ENCODE measurements around the gene THRB. TPM values are rescaled to one million over a fixed set of nuclear protein-coding genes. Genes with fewer than 3 reads are reported as not detected.

THRB gene
- total RNA-seq, 1 experiment from 2014 or later = 13.5 TPM

DNA sequence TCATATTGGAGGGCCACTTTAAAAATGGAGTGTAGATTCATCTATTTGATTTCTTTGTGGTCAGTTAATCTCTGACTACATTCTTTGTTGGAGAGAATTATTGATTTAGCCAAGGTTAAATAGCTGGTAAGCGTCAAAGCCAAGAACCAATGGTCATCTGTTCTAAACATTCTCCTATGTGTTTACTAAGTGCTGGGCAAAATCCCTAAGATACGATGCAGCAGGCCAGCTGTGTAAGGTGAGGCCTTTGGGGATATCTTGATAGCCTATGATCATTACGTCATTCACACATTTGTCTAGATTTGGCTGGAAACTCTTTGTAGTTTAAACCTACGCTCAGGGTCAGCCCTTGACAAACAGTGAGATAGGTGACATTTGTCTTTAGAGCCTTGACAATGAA, 313.4 kb downstream of the THRB start:
- peak; percentile 11 for DNase-seq
- BruUV-seq (replicated peaks) = no TSS peak
- Mint-ChIP-seq H3K36me3 (ENCODE audit: insufficient read depth, unreplicated experiment) (no peaks in the 10 kb centered on the region), H3K27ac (ENCODE audit: unreplicated experiment) (no peak overlapping the region), H3K9me3 (ENCODE audit: low read depth, unreplicated experiment) (no peaks in the 10 kb centered on the region), H3K27me3 (ENCODE audit: unreplicated experiment) (no peaks in the 10 kb centered on the region), H3K4me3 (ENCODE audit: low read depth, unreplicated experiment) (no peak overlapping the region), H3K4me1 (ENCODE audit: low read depth, unreplicated experiment) (peaks cover 24% of the 10 kb centered on the region)
- TF ChIP-seq, protein P1, sequence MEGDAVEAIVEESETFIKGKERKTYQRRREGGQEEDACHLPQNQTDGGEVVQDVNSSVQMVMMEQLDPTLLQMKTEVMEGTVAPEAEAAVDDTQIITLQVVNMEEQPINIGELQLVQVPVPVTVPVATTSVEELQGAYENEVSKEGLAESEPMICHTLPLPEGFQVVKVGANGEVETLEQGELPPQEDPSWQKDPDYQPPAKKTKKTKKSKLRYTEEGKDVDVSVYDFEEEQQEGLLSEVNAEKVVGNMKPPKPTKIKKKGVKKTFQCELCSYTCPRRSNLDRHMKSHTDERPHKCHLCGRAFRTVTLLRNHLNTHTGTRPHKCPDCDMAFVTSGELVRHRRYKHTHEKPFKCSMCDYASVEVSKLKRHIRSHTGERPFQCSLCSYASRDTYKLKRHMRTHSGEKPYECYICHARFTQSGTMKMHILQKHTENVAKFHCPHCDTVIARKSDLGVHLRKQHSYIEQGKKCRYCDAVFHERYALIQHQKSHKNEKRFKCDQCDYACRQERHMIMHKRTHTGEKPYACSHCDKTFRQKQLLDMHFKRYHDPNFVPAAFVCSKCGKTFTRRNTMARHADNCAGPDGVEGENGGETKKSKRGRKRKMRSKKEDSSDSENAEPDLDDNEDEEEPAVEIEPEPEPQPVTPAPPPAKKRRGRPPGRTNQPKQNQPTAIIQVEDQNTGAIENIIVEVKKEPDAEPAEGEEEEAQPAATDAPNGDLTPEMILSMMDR (IDR thresholded peaks at IDR 0.05; ENCODE audit: unreplicated experiment) = no peak
- CTCF ChIA-PET = interaction anchor here (0.6 to 1.4 kb wide), 3 partner anchors 56 to 1271 kb away, joined by 3 to 4 read pairs (median 3); no protein-coding TSS in a partner anchor
- intact Hi-C loops (cut with micrococcal nuclease; ENCODE audit: unreplicated experiment) = loop anchor here (5.0 kb wide), 1 partner anchor 79 kb away; no protein-coding TSS in a partner anchor

DNA sequence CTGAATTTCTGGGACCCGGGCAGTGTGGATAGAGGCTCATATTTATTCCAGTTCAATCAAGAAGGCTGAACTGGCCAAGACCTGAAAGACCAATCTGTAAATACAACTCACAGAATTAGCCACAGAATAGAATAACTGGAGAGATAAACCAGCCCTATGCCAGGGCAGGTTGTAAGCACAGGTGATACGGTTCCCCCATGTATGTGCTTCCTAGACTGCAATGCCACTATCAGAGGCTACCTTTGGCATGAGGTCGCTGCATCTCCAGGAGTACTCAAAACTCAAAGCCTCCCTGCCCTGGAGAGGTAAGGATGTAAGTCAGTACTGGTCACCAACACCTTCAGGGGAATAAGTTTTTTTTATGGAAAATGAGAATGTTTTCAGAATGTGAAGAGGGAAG, 314.0 kb downstream of the THRB start:
- DNase-seq = no peak
- H3K4me1 Mint-ChIP-seq (ENCODE audit: low read depth, unreplicated experiment) = peaks cover 18% of the 10 kb centered on the region
- no TSS peak for BruUV-seq (replicated peaks)
- no peak overlapping the region for H3K4me3 Mint-ChIP-seq (ENCODE audit: low read depth, unreplicated experiment)
- no peaks in the 10 kb centered on the region for H3K36me3 Mint-ChIP-seq (ENCODE audit: insufficient read depth, unreplicated experiment)
- no peak overlapping the region for H3K27ac Mint-ChIP-seq (ENCODE audit: unreplicated experiment)
- H3K9me3 Mint-ChIP-seq (ENCODE audit: low read depth, unreplicated experiment) = no peaks in the 10 kb centered on the region
- CTCF ChIA-PET = interaction anchor here (0.9 to 1.4 kb wide), 2 partner anchors 55 to 415 kb away, joined by 3 read pairs; no protein-coding TSS in a partner anchor
- H3K27me3 Mint-ChIP-seq (ENCODE audit: unreplicated experiment) = no peaks in the 10 kb centered on the region
- intact Hi-C loops (cut with micrococcal nuclease; ENCODE audit: unreplicated experiment) = loop anchor here (5.0 kb wide), 1 partner anchor 78 kb away; no protein-coding TSS in a partner anchor
- TF ChIP-seq, protein P1 (IDR thresholded peaks at IDR 0.05; ENCODE audit: unreplicated experiment) = no peak

DNA sequence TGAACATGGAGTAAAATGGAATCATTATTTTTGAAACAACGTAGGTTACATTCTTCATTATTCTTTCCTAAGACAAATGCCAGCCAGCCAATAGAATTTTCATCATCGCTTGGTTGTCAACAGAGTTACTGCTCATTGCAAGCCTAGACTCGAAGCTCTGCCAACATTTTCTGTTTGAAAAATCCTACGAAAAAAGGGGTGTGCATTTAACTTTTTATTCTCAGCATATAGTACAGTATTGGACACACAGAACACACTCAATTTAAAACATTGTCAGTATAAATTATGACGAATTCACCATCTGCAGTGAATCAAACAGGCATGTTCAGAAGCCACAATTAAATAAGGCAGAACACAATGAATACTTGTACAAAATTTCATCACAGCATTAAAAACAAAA, 317.4 kb downstream of the THRB start:
- no TSS peak for BruUV-seq (replicated peaks)
- no peaks in the 10 kb centered on the region for H3K27me3 Mint-ChIP-seq (ENCODE audit: unreplicated experiment)
- CTCF ChIA-PET = no interaction called here
- intact Hi-C loops (cut with micrococcal nuclease; ENCODE audit: unreplicated experiment) = no loop called here
- TF ChIP-seq, protein P1 (IDR thresholded peaks at IDR 0.05; ENCODE audit: unreplicated experiment) = no peak
- no peaks in the 10 kb centered on the region for H3K9me3 Mint-ChIP-seq (ENCODE audit: low read depth, unreplicated experiment)
- H3K36me3 Mint-ChIP-seq (ENCODE audit: insufficient read depth, unreplicated experiment) = no peaks in the 10 kb centered on the region
- H3K27ac Mint-ChIP-seq (ENCODE audit: unreplicated experiment) = no peak overlapping the region
- DNase-seq = no peak
- no peak overlapping the region for H3K4me3 Mint-ChIP-seq (ENCODE audit: low read depth, unreplicated experiment)
- peaks cover 14% of the 10 kb centered on the region for H3K4me1 Mint-ChIP-seq (ENCODE audit: low read depth, unreplicated experiment)

DNA sequence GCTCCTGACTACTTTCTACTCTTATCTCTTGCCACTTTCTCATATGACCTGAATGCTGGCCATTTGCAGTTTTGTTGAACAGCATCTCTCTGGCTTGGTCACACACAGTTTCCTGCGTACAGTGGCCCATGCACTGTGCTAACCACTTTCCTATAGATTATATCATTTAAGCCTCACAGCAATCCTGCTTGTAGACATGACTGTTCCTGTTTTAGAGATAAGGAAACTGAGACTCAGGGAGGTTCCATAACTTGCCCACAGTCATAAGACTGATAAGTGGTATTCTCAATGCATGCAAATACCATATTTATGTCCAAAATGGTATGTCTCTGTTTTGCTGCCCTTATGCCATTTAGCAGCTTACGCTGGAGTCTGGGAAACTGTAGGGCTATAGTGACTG, 320.0 kb downstream of the THRB start:
- TF ChIP-seq, protein P1 (IDR thresholded peaks at IDR 0.05; ENCODE audit: unreplicated experiment) = no peak
- Mint-ChIP-seq H3K4me1 (ENCODE audit: low read depth, unreplicated experiment) (no peaks in the 10 kb centered on the region), H3K27me3 (ENCODE audit: unreplicated experiment) (no peaks in the 10 kb centered on the region), H3K9me3 (ENCODE audit: low read depth, unreplicated experiment) (no peaks in the 10 kb centered on the region), H3K27ac (ENCODE audit: unreplicated experiment) (no peak overlapping the region), H3K36me3 (ENCODE audit: insufficient read depth, unreplicated experiment) (no peaks in the 10 kb centered on the region), H3K4me3 (ENCODE audit: low read depth, unreplicated experiment) (no peak overlapping the region)
- CTCF ChIA-PET = no interaction called here
- no TSS peak for BruUV-seq (replicated peaks)
- no peak for DNase-seq
- intact Hi-C loops (cut with micrococcal nuclease; ENCODE audit: unreplicated experiment) = no loop called here

Measured in Calu3 (cell line).